Naive thymus-derived CD4-positive, alpha-beta T cell (primary cell): ENCODE data around the gene OSBPL3. TPM values are rescaled to one million over a fixed set of nuclear protein-coding genes. Genes with fewer than 3 reads are reported as not detected.

Experiments
- ATAC-seq: fragments of 150-1000 bp; cut with Tn5 transposase; 2 replicates; pipeline ENCODE4 v1.10.0; 2021; ENCODE audit warnings: mild to moderate bottlenecking, moderate library complexity
- CTCF ChIA-PET: fragments of 350-600 bp; sonication (Branson Sonifier 250); formaldehyde crosslinking; loops from one replicate; lab custom pipeline; 2021; ENCODE audit warnings: antibody characterized with exemption; lab: Charles Lee
- POLR2A ChIA-PET: fragments of 350-600 bp; sonication (Branson Sonifier 250); formaldehyde crosslinking; loops from one replicate; lab custom pipeline; 2021; ENCODE audit warnings: antibody characterized with exemption, inconsistent platforms; lab: Charles Lee
- DNase-seq, 9 donors: peaks; one replicate each; pipeline versions ENCODE4 v3.0.0 to v3.0.0-alpha.2; 2020 to 2022; ENCODE audit warnings: mixed read lengths in 1 of 9
- H3K27ac ChIP-seq: one replicate; pipeline ENCODE4 v1.7.0; 2013; ENCODE audit warnings: mild to moderate bottlenecking, low read depth, low read length, moderate library complexity
- H3K27me3 ChIP-seq, 2 donors: one replicate each; pipeline ENCODE4 v1.7.0; 2013; ENCODE audit warnings: low read length in 2 of 2, mild to moderate bottlenecking in 2 of 2, moderate library complexity in 2 of 2; ENCODE audit not compliant: control insufficient read depth in 2 of 2, insufficient read depth in 2 of 2
- H3K36me3 ChIP-seq, 3 experiments: 1 replicate in 2 of 3; 2 replicates in 1 of 3; pipeline ENCODE4 v1.7.0; 2013; ENCODE audit warnings: low read length in 3 of 3, mild to moderate bottlenecking in 3 of 3, moderate library complexity in 1 of 3; ENCODE audit not compliant: insufficient read depth in 3 of 3, control insufficient read depth in 2 of 3
- H3K4me1 ChIP-seq, 2 donors: one replicate each; pipeline ENCODE4 v1.7.0; 2013; ENCODE audit warnings: low read length in 2 of 2, mild to moderate bottlenecking in 2 of 2, moderate library complexity in 1 of 2; ENCODE audit not compliant: control insufficient read depth in 2 of 2, insufficient read depth in 2 of 2
- H3K4me3 ChIP-seq: 2 replicates; pipeline ENCODE4 v1.7.0; 2013; ENCODE audit warnings: mild to moderate bottlenecking, low read length
- H3K9me3 ChIP-seq, 3 experiments: 1 replicate in 2 of 3; 2 replicates in 1 of 3; pipeline ENCODE4 v1.7.0; 2013; ENCODE audit warnings: low read length in 3 of 3; ENCODE audit not compliant: control insufficient read depth in 2 of 3
- H3K27ac Mint-ChIP-seq, 9 donors: one replicate each; pipeline ENCODE4 v1.8.0; 2020 to 2022; ENCODE audit warnings: mixed read lengths in 9 of 9, mild to moderate bottlenecking in 8 of 9, moderate library complexity in 5 of 9, inconsistent platforms in 2 of 9
- H3K27me3 Mint-ChIP-seq, 5 donors: one replicate each; pipeline ENCODE4 v1.8.0; 2021 to 2022; ENCODE audit warnings: mixed read lengths in 5 of 5, mild to moderate bottlenecking in 1 of 5
- H3K36me3 Mint-ChIP-seq, 5 donors: one replicate each; pipeline ENCODE4 v1.8.0; 2020 to 2022; ENCODE audit warnings: mixed read lengths in 5 of 5, mild to moderate bottlenecking in 3 of 5, inconsistent platforms in 1 of 5
- H3K4me1 Mint-ChIP-seq, 7 donors: one replicate each; pipeline ENCODE4 v1.8.0; 2020 to 2022; ENCODE audit warnings: mixed read lengths in 7 of 7, mild to moderate bottlenecking in 3 of 7, inconsistent platforms in 1 of 7
- H3K4me3 Mint-ChIP-seq, 10 donors: one replicate each; pipeline ENCODE4 v1.8.0; 2020 to 2022; ENCODE audit warnings: mild to moderate bottlenecking in 10 of 10, mixed read lengths in 10 of 10, moderate library complexity in 6 of 10, inconsistent platforms in 2 of 10
- H3K9me3 Mint-ChIP-seq, 11 donors: one replicate each; pipeline ENCODE4 v1.8.0; 2020 to 2022; ENCODE audit warnings: mixed read lengths in 11 of 11, mild to moderate bottlenecking in 4 of 11, inconsistent platforms in 1 of 11, moderate library complexity in 1 of 11
- intact Hi-C, 2 donors: fragments of 100-400 bp; cut with micrococcal nuclease; formaldehyde crosslinking; loops; one replicate each; pipeline ENCODE4 v1.15.1; 2023
- polyA plus RNA-seq, 2 donors: library from polyadenylated mRNA; unstranded; fragments of 300-500 nt; fragmentation: Illumina TruSeq; gene quantifications; one replicate each; pipeline ENCODE4 v1.2.3, GENCODE V29; 2021
- total RNA-seq, 6 experiments: library from RNA in 5 of 6; stranded (reverse) in 5 of 6; gene quantifications; 1 replicate in 5 of 6; 2 replicates in 1 of 6; pipeline ENCODE4 v1.2.3 and lab custom pipeline; 2021 to 2026

The OSBPL3 gene
- total and polyA plus RNA-seq, 7 experiments from 2014 or later, result 4.5 to 75.7 (median 19.2) TPM

DNA sequence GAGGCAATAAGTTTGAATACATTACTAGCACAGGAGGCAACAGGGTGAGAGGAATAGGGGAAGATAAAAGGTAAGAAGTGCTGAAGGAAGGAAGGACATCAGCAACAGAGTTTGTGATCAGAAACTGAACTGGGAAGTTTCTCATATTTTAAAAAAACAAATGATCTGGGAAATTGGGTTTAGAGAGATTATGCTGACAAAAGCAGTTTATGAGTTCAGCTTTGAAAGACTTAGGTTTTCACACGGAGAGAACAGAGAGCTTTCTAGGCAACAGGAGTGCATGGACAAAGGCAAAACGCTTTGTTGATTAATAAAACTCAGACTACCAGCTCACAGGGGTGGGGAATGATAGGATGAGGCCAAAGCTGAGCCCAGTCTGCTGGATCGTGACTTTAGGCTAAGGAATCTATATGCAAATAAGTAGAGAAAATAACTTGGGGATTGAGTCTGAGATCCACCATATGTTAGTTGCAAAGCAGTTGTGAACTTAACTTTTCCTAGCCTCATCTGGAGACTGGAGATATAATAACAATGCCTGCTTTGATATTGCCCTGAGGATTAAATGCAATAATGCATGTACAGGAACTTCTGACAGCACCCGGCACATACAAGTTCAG lies 4.2 kb downstream of the OSBPL3 start:
- intact Hi-C loops, result no loop called here
- Histone ChIP-seq H3K36me3 (no peaks in the 10 kb centered on the region), H3K27ac (no peak overlapping the region), H3K9me3 (no peaks in the 10 kb centered on the region), H3K4me1 (peaks cover 42 to 47% of the 10 kb centered on the region in 2 donors), H3K4me3 (no peak overlapping the region), H3K27me3 (no peaks in the 10 kb centered on the region)
- CTCF ChIA-PET, result interaction anchor here (1.0 kb wide), 1 partner anchor 163 kb away, joined by 3 read pairs; no protein-coding TSS in a partner anchor
- Mint-ChIP-seq H3K36me3 (peaks cover 0 to 18% (median 0%) of the 10 kb centered on the region in 5 donors), H3K27ac (no peak overlapping the region), H3K9me3 (no peaks in the 10 kb centered on the region), H3K4me1 (peaks cover 47 to 81% (median 74%) of the 10 kb centered on the region in 7 donors), H3K27me3 (no peaks in the 10 kb centered on the region), H3K4me3 (peak overlapping the region in 2 of 10 donors; percentile 51 to 65)
- POLR2A ChIA-PET, result interaction anchor here (0.5 kb wide), 1 partner anchor 199 kb away, joined by 3 read pairs; no protein-coding TSS in a partner anchor
- DNase-seq, result no peak
- ATAC-seq, result no peak

DNA sequence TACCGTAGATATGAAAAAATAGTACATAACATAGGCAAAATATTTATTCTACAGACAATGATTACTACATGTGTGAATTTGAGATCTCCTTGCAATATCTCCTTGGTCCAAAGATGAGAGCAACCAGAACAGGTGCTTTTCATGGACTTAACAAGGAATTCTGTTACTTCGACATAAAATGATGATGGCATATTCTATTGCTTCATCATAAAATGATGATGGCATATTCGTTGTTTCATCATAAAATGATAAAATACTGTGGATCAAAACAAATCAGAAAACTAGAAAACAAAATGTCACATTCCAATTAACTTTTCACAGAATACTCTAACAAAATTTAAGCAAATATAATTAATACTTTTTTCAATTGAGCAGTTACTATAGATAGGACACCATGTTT lies 4.8 kb downstream of the OSBPL3 start:
- ChIA-PET POLR2A (no interaction called here), CTCF (no interaction called here)
- H3K27ac ChIP-seq, result no peak overlapping the region
- H3K36me3 Mint-ChIP-seq, result peaks cover 0 to 20% (median 0%) of the 10 kb centered on the region in 5 donors
- peaks cover 45 to 83% (median 70%) of the 10 kb centered on the region in 7 donors for H3K4me1 Mint-ChIP-seq
- intact Hi-C loops, result no loop called here
- no peaks in the 10 kb centered on the region for H3K27me3 ChIP-seq
- no peak overlapping the region for H3K4me3 ChIP-seq
- ATAC-seq (no peak), DNase-seq (no peak)
- H3K36me3 ChIP-seq, result no peaks in the 10 kb centered on the region
- H3K9me3 Mint-ChIP-seq, result no peaks in the 10 kb centered on the region
- H3K9me3 ChIP-seq, result no peaks in the 10 kb centered on the region
- no peak overlapping the region for H3K27ac Mint-ChIP-seq
- H3K27me3 Mint-ChIP-seq, result no peaks in the 10 kb centered on the region
- peaks cover 44 to 47% of the 10 kb centered on the region in 2 donors for H3K4me1 ChIP-seq
- H3K4me3 Mint-ChIP-seq, result peak overlapping the region in 1 of 10 donors; percentile 10

DNA sequence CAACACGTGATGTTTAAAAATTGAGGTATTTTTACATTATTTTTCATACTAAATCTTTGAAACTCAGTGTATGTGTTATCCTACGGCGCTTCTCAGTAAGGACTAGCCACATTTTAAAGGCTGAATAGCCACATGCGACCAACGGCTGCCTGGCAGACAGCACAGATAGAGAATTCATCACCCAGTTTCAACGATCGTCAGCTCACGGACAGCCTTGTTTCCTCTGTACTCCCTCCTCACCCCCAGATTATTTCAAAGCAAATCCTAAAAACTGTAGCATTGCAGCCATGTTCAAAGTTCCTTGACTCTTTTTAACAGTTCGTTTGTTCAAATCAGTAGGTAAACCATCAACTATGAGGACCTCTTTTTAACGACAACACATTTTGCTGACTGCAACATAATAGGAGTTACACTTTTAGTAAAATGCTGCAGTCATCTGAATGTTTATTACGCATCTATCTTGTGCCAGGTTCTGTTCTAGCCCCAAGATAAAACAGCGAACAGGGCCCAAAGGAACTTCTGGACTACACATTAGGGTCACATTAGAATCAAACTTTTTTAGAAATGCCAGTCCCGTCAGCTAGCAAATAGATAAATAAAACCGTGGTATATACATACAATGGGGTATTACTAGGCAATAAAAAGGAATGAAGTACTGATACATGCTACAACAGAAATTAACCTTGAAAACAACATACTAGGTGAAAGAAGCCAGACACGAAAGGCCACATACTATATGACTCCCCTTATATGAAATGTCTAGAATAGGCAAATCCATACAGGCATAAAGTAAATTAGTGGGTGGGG lies 5.7 kb downstream of the OSBPL3 start:
- no peak for ATAC-seq
- Mint-ChIP-seq H3K27me3 (no peaks in the 10 kb centered on the region), H3K4me3 (no peak overlapping the region), H3K27ac (no peak overlapping the region), H3K4me1 (peaks cover 46 to 88% (median 73%) of the 10 kb centered on the region in 7 donors), H3K36me3 (peaks cover 0 to 24% (median 0%) of the 10 kb centered on the region in 5 donors), H3K9me3 (no peaks in the 10 kb centered on the region)
- H3K27me3 ChIP-seq, result no peaks in the 10 kb centered on the region
- ChIA-PET CTCF (no interaction called here), POLR2A (no interaction called here)
- peaks cover 44 to 47% of the 10 kb centered on the region in 2 donors for H3K4me1 ChIP-seq
- intact Hi-C loops, result no loop called here
- no peaks in the 10 kb centered on the region for H3K9me3 ChIP-seq
- H3K27ac ChIP-seq, result no peak overlapping the region
- DNase-seq, result no peak
- H3K4me3 ChIP-seq, result no peak overlapping the region
- no peaks in the 10 kb centered on the region for H3K36me3 ChIP-seq

DNA sequence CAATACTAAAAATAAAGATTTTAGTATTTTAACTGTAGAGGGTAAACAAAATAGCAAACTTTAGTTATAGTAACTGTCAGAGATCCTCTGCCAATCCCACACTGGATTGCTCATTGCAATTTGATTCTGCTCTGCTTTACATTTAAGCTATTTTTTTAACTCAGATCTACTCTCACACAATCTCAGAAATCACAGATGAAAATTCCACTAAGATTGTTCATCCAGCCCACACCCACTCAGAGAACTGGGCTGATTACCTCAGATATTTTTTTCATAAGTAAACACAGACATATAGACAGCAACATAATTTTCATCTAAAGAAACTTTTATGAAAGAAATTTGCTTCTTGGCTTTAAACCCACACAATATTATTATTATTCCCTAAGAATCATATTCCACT lies 7.0 kb downstream of the OSBPL3 start:
- Histone ChIP-seq H3K27me3 (no peaks in the 10 kb centered on the region), H3K27ac (no peak overlapping the region), H3K36me3 (no peaks in the 10 kb centered on the region), H3K4me3 (no peak overlapping the region), H3K9me3 (no peaks in the 10 kb centered on the region), H3K4me1 (peaks cover 35 to 36% of the 10 kb centered on the region in 2 donors)
- intact Hi-C loops, result no loop called here
- H3K27ac Mint-ChIP-seq, result no peak overlapping the region
- ChIA-PET POLR2A (interaction anchor here (0.6 to 1.4 kb wide), 2 partner anchors 9 to 293 kb away, joined by 3 read pairs; no protein-coding TSS in a partner anchor), CTCF (no interaction called here)
- no peak for ATAC-seq
- no peaks in the 10 kb centered on the region for H3K27me3 Mint-ChIP-seq
- no peaks in the 10 kb centered on the region for H3K9me3 Mint-ChIP-seq
- no peak for DNase-seq
- H3K36me3 Mint-ChIP-seq, result peaks cover 0 to 18% (median 0%) of the 10 kb centered on the region in 5 donors
- H3K4me1 Mint-ChIP-seq, result peaks cover 39 to 75% (median 64%) of the 10 kb centered on the region in 7 donors
- H3K4me3 Mint-ChIP-seq, result no peak overlapping the region

- ChIA-PET POLR2A (no interaction called here), CTCF (interaction anchor here (0.6 to 1.2 kb wide), 2 partner anchors 98 to 128 kb away, joined by 4 to 5 read pairs; no protein-coding TSS in a partner anchor)
- intact Hi-C loops, result no loop called here
- no peaks in the 10 kb centered on the region for H3K9me3 ChIP-seq
- H3K4me3 Mint-ChIP-seq, result peak overlapping the region in 5 of 10 donors; percentile 1 to 36 (median 4)
- H3K27ac ChIP-seq, result no peak overlapping the region
- peaks cover 30 to 35% of the 10 kb centered on the region in 2 donors for H3K4me1 ChIP-seq
- H3K4me3 ChIP-seq, result no peak overlapping the region
- H3K27me3 Mint-ChIP-seq, result no peaks in the 10 kb centered on the region
- H3K27me3 ChIP-seq, result no peaks in the 10 kb centered on the region
- peaks cover 0 to 16% (median 0%) of the 10 kb centered on the region in 5 donors for H3K36me3 Mint-ChIP-seq
- peak overlapping the region in 2 of 9 donors; percentile 15 to 28 for H3K27ac Mint-ChIP-seq
- H3K9me3 Mint-ChIP-seq, result no peaks in the 10 kb centered on the region
- DNase-seq (no peak), ATAC-seq (no peak)
- no peaks in the 10 kb centered on the region for H3K36me3 ChIP-seq
- H3K4me1 Mint-ChIP-seq, result peaks cover 43 to 75% (median 63%) of the 10 kb centered on the region in 7 donors
Measured at GRCh38 chr7:24972166-24972477, 7.9 kb downstream of the OSBPL3 start.

DNA sequence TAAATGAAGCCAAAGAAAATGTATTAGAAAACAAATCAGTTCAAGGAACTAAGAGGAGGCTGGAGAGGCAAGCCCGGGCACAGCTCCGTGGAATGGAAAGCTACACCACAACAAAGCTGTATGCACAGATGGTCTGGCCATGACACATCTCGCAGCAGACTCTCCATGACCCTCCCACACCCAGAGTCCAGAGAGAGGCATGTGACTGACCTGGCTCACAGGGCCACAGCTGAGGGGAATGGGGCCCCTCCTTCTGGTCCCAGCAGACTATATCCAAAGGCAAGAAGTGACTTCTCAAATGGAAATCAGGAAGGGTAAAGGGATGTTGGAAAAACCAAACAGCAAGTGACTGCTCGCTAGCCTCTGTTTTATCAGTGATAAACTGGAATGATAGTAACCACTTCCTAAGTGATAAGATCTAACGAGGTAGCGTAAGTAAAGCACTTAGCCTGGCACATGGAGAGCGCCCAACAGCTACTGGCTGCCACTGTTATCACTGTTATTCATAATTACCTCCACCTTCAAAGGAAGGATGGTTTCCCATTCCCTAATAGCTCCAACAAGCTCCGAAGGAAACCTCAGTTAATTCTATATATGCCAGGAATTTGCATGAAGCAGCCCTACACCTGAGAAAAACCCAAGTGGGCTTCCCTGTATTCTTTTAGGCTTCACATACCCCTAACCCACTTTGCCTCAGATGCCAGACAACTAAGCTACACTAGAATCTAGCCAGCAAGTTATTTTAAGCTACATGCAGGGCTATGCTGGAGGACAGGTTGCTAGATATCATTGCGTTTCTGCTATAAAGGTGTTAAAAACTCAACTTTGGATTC lies 8.4 kb downstream of the OSBPL3 start:
- Mint-ChIP-seq H3K36me3 (peaks cover 0 to 12% (median 0%) of the 10 kb centered on the region in 5 donors), H3K27me3 (no peaks in the 10 kb centered on the region), H3K27ac (peak overlapping the region in 1 of 9 donors; percentile 15), H3K9me3 (no peaks in the 10 kb centered on the region), H3K4me3 (peak overlapping the region in 5 of 10 donors; percentile 11 to 63 (median 51)), H3K4me1 (peaks cover 42 to 75% (median 63%) of the 10 kb centered on the region in 7 donors)
- ChIA-PET CTCF (interaction anchor here (0.6 to 1.9 kb wide), 3 partner anchors 7 to 128 kb away, joined by 4 to 5 read pairs (median 5); no protein-coding TSS in a partner anchor), POLR2A (no interaction called here)
- H3K9me3 ChIP-seq, result no peaks in the 10 kb centered on the region
- H3K27me3 ChIP-seq, result no peaks in the 10 kb centered on the region
- H3K36me3 ChIP-seq, result no peaks in the 10 kb centered on the region
- peaks cover 25 to 37% of the 10 kb centered on the region in 2 donors for H3K4me1 ChIP-seq
- peak; percentile 38 for ATAC-seq
- DNase-seq, result no peak
- no peak overlapping the region for H3K27ac ChIP-seq
- intact Hi-C loops, result no loop called here
- no peak overlapping the region for H3K4me3 ChIP-seq
